K562 (cell line): ENCODE results near the gene GRB10. TPM values are rescaled to one million over a fixed set of nuclear protein-coding genes. Genes with fewer than 3 reads are reported as not detected.

Experiments used
- ATAC-seq: fragments of 200-7000 bp; cut with Tn5 transposase; 3 replicates; pipeline ENCODE4 v1.9.1; 2020; ENCODE audit warnings: moderate library complexity
- BruUV-seq: library from RNA; stranded (reverse); fragments of 400-500 nt; replicated peaks from 2 replicates; lab custom pipeline; 2021; lab: Mats Ljungman, UMichigan
- CTCF ChIA-PET: fragments of 300-600 bp; formaldehyde crosslinking; extraction: SDS; loops from one replicate; lab custom pipeline; 2021; ENCODE audit warnings: low intra/inter-chr PET ratio; lab: Yijun Ruan, JAX
- POLR2A ChIA-PET: fragments of 300-600, 350-650 bp; sonication (Branson Sonifier 250); formaldehyde crosslinking; extraction: SDS; loops from one replicate; lab custom pipeline; 2021; ENCODE audit warnings: antibody characterized with exemption, inconsistent platforms; lab: Yijun Ruan, JAX
- DNase-seq, 4 experiments: peaks; one replicate each; pipeline versions ENCODE4 v3.0.0 to v3.0.0-alpha.2; 2011 to 2018; ENCODE audit warnings: low spot score in 3 of 4, mixed read lengths in 3 of 4; ENCODE audit errors: extremely low read depth in 1 of 4
- FAIRE-seq: peaks from 2 replicates; lab custom pipeline; 2011; peaks lifted over from hg19 to GRCh38; lab: Jason Lieb, UNC
- H2AFZ ChIP-seq: 2 replicates; pipeline ENCODE4 v1.6.0; 2011; ENCODE audit warnings: low read depth, low read length, control low read depth, inconsistent platforms
- H3K27ac ChIP-seq: fragments of 200-600 bp; 3 replicates; pipeline ENCODE4 v1.8.0; 2011; ENCODE audit warnings: low read depth, mild to moderate bottlenecking, control low read depth, inconsistent platforms, low read length, moderate library complexity, mixed read lengths; ENCODE audit errors: extremely low read depth
- H3K27me3 ChIP-seq, 2 experiments: fragments of 300-600 bp in 1 of 2; 2 replicates in 1 of 2; 3 replicates in 1 of 2; pipeline versions ENCODE4 v1.6.0 to v1.8.0; 2011; ENCODE audit warnings: inconsistent platforms in 2 of 2, low read length in 2 of 2, mild to moderate bottlenecking in 1 of 2, mixed read lengths in 1 of 2, moderate library complexity in 1 of 2; ENCODE audit not compliant: control insufficient read depth in 2 of 2, insufficient read depth in 2 of 2
- H3K36me3 ChIP-seq: fragments of 300-600 bp; 3 replicates; pipeline ENCODE4 v1.8.0; 2011; ENCODE audit warnings: mild to moderate bottlenecking, low read length, inconsistent platforms; ENCODE audit not compliant: control insufficient read depth, insufficient read depth
- H3K4me1 ChIP-seq, 2 experiments: fragments of 200-600 bp in 1 of 2; replicated peaks in 1 of 2; 2 replicates in 1 of 2; 3 replicates in 1 of 2; pipeline versions ENCODE4 v1.5.1 to v1.8.0; 2011; ENCODE audit warnings: inconsistent platforms in 2 of 2, low read length in 2 of 2, mild to moderate bottlenecking in 1 of 2, mixed read lengths in 1 of 2, moderate library complexity in 1 of 2; ENCODE audit not compliant: control insufficient read depth in 2 of 2, insufficient read depth in 2 of 2
- H3K4me2 ChIP-seq: 2 replicates; pipeline ENCODE4 v1.6.1; 2011; ENCODE audit warnings: low read length, control low read depth, inconsistent platforms, mixed read lengths; ENCODE audit not compliant: insufficient read depth
- H3K4me3 ChIP-seq: fragments of 200-600 bp; sonication (generic), shearing (Covaris generic); 2 replicates; pipeline ENCODE4 v1.5.1; 2016; ENCODE audit warnings: control low read depth, inconsistent platforms
- H3K79me2 ChIP-seq: fragments of 200-600 bp; 3 replicates; pipeline ENCODE4 v1.8.0; 2011; ENCODE audit warnings: low read length, inconsistent platforms; ENCODE audit not compliant: control insufficient read depth, insufficient read depth
- H3K9ac ChIP-seq, 2 experiments: 2 replicates each; pipeline versions ENCODE4 v1.6.0 to v1.6.1; 2011; ENCODE audit warnings: low read depth in 2 of 2, low read length in 2 of 2, control low read depth in 1 of 2, inconsistent platforms in 1 of 2, mild to moderate bottlenecking in 1 of 2, mixed read lengths in 1 of 2; ENCODE audit not compliant: insufficient read depth in 1 of 2
- H3K9me1 ChIP-seq: one replicate; pipeline ENCODE4 v1.6.0; 2011; ENCODE audit warnings: inconsistent platforms, mild to moderate bottlenecking, low read length, moderate library complexity; ENCODE audit not compliant: control insufficient read depth, insufficient read depth
- H3K9me3 ChIP-seq: replicated peaks from 2 replicates; pipeline ENCODE4 v1.5.1; 2011; ENCODE audit warnings: low read depth, low read length, inconsistent platforms; ENCODE audit not compliant: control insufficient read depth, insufficient read depth
- H4K20me1 ChIP-seq: replicated peaks from 2 replicates; pipeline ENCODE4 v1.6.1; 2011; ENCODE audit warnings: low read length, inconsistent platforms, mixed read lengths; ENCODE audit not compliant: control insufficient read depth, insufficient read depth
- CBX8 ChIP-seq: fragments of 200-600 bp; sonication (generic); IDR thresholded peaks from 2 replicates; pipeline ENCODE4 v1.6.1; 2012; ENCODE audit warnings: borderline replicate concordance, mixed run types, low read depth, mild to moderate bottlenecking, moderate library complexity, mixed read lengths, low read length, control low read depth, inconsistent platforms; ENCODE audit not compliant: poor library complexity, severe bottlenecking; ENCODE audit errors: extremely low read depth
- CHCHD3 ChIP-seq: fragments of 250-450 bp; sonication (Bioruptor Pico); IDR thresholded peaks from 2 replicates; pipeline ENCODE4 v2.1.2; 2022; ENCODE audit warnings: mild to moderate bottlenecking
- CHD1 ChIP-seq: fragments of 200-600 bp; sonication (generic); IDR thresholded peaks from one replicate; pipeline ENCODE4 v1.6.1; 2012; ENCODE audit warnings: mild to moderate bottlenecking, moderate library complexity, low read length, inconsistent platforms
- HNRNPLL ChIP-seq: fragments of 200-400 bp; formaldehyde crosslinking; IDR thresholded peaks from 2 replicates; pipeline ENCODE4 v1.6.1; 2017; ENCODE audit warnings: low read length, low read depth, mild to moderate bottlenecking; ENCODE audit not compliant: poor library complexity, severe bottlenecking
- KLF10 ChIP-seq: fragments of 250-450 bp; sonication (Bioruptor Pico); IDR thresholded peaks from 2 replicates; pipeline ENCODE4 v1.6.1; 2021; ENCODE audit warnings: matching md5 sums
- KLF16 ChIP-seq: IDR thresholded peaks from 2 replicates; pipeline ENCODE4 v1.6.1; 2016; ENCODE audit warnings: antibody characterized with exemption
- MAFF ChIP-seq: IDR thresholded peaks from 2 replicates; pipeline ENCODE4 v1.6.1; 2012; ENCODE audit warnings: low read length, improper control_type of control experiment
- MAZ ChIP-seq, 2 experiments: fragments of 450-650 bp in 1 of 2; sonication (generic) in 1 of 2; formaldehyde crosslinking; IDR thresholded peaks in 1 of 2; conservative IDR thresholded peaks in 1 of 2; 2 replicates each; pipeline versions ENCODE4 v1.4.0 to v1.5.0; 2020; ENCODE audit warnings: mild to moderate bottlenecking in 1 of 2, missing genetic modification reagents in 1 of 2
- MXD1 ChIP-seq: fragments of 250-450 bp; sonication (Bioruptor Pico); IDR thresholded peaks from 2 replicates; pipeline ENCODE4 v1.8.0; 2021; ENCODE audit warnings: borderline replicate concordance, mild to moderate bottlenecking, moderate library complexity; ENCODE audit not compliant: poor library complexity, severe bottlenecking
- NR2C2 ChIP-seq, 2 experiments: fragments of 200-800 bp in 1 of 2; sonication (Bioruptor generic) in 1 of 2; sonication (generic) in 1 of 2; formaldehyde crosslinking in 1 of 2; IDR thresholded peaks; 2 replicates each; pipeline versions ENCODE4 v1.6.1 to v1.8.0; 2016 to 2022; ENCODE audit warnings: mild to moderate bottlenecking in 1 of 2, missing compliant biosample characterization in 1 of 2, missing genetic modification characterization in 1 of 2, missing genetic modification reagents in 1 of 2
- PTBP1 ChIP-seq: fragments of 200-400 bp; formaldehyde crosslinking; IDR thresholded peaks from 2 replicates; pipeline ENCODE4 v1.6.1; 2017; ENCODE audit warnings: low read depth, low read length
- RFX5 ChIP-seq: IDR thresholded peaks from 2 replicates; pipeline ENCODE4 v1.6.1; 2011; ENCODE audit warnings: low read depth, mild to moderate bottlenecking, improper control_type of control experiment, low read length
- SMARCB1 ChIP-seq: IDR thresholded peaks from 2 replicates; pipeline ENCODE4 v1.6.1; 2011; ENCODE audit warnings: improper control_type of control experiment, low read depth; ENCODE audit not compliant: insufficient read length
- SRF ChIP-seq, 2 experiments: fragments of 250-450, 450-650 bp in 1 of 2; sonication (Bioruptor Pico) in 1 of 2; sonication (generic) in 1 of 2; formaldehyde crosslinking; IDR thresholded peaks; 2 replicates each; pipeline versions ENCODE4 v1.5.0 to v1.5.1; 2020 to 2022; ENCODE audit warnings: mild to moderate bottlenecking in 1 of 2, missing genetic modification reagents in 1 of 2
- TCF3 ChIP-seq: sonication (generic); formaldehyde crosslinking; IDR thresholded peaks from 2 replicates; pipeline ENCODE4 v1.4.0; 2020; ENCODE audit warnings: mild to moderate bottlenecking, missing genetic modification reagents
- TEAD1 ChIP-seq, 2 experiments: fragments of 450-650 bp in 1 of 2; sonication (generic) in 1 of 2; formaldehyde crosslinking; IDR thresholded peaks; 2 replicates each; pipeline versions ENCODE4 v1.4.0 to v1.8.0; 2020 to 2022; ENCODE audit warnings: mild to moderate bottlenecking in 2 of 2, missing genetic modification reagents in 1 of 2
- ZNF282 ChIP-seq: sonication (generic); formaldehyde crosslinking; IDR thresholded peaks from 2 replicates; pipeline ENCODE4 v1.8.1; 2023; ENCODE audit warnings: missing genetic modification reagents
- ZNF518B ChIP-seq: fragments of 250-450 bp; sonication (Bioruptor Pico); IDR thresholded peaks from 2 replicates; pipeline ENCODE4 v1.5.0; 2021; ENCODE audit warnings: mild to moderate bottlenecking, moderate library complexity
- WGBS: fragments of 100-300 bp; shearing (Covaris generic); methylation state at CpG from one replicate; pipeline ENCODE4 v1.1.6; 2016; ENCODE audit warnings: low coverage, mixed read lengths; ENCODE audit not compliant: insufficient coverage; ENCODE audit errors: missing lambda C conversion rate; 5-methylcytosine and 5-hydroxymethylcytosine counted together
- in situ Hi-C: fragments of 300-500 bp; cut with MboI; formaldehyde crosslinking; loops from 4 replicates; pipeline ENCODE4 v1.15.0; 2018; ENCODE audit warnings: inconsistent platforms, mixed read lengths
- intact Hi-C: fragments of 100-400 bp; cut with micrococcal nuclease; formaldehyde crosslinking; loops from 2 replicates; pipeline ENCODE4 v1.14.2; 2022
- polyA plus RNA-seq, 8 experiments: library from polyadenylated mRNA; depleted of rRNA in 4 of 8; stranded (reverse) in 5 of 8; unstranded in 3 of 8; fragments of >200 nt; fragmentation: Nextera tagmentation in 2 of 8; fragmentation: Illumina TruSeq in 1 of 8; extraction: Ambion mirVana in 2 of 8; extraction: Trizol in 1 of 8; gene quantifications; 2 replicates each; pipeline versions ENCODE4 v1.2.1 to v1.2.3, GENCODE V29; 2011 to 2014; ENCODE audit warnings: inconsistent platforms in 1 of 8, missing spikeins in 1 of 8
- total RNA-seq, 7 experiments: library from RNA; depleted of rRNA in 6 of 7; stranded (reverse); fragments of >200 nt in 6 of 7; fragmentation: Illumina TruSeq in 2 of 7; extraction: Trizol in 2 of 7; gene quantifications; 2 replicates each; pipeline versions ENCODE4 v1.2.1 to v1.2.3, GENCODE V29; 2011 to 2021; ENCODE audit warnings: low replicate concordance in 1 of 7

Gene GRB10
- total and polyA plus RNA-seq, 9 of the 15 experiments (the other 6 are each of a cell fraction or from before 2014, with no cell fraction given), result 8.9 to 88.5 (median 40.7) TPM

- no TSS peak for BruUV-seq
- in situ Hi-C loops, result no loop called here
- no peak overlapping the region for H3K9ac ChIP-seq
- H3K4me3 ChIP-seq, result no peak overlapping the region
- H3K9me3 ChIP-seq, result no peaks in the 10 kb centered on the region
- peaks cover 3% of the 10 kb centered on the region for H3K9me1 ChIP-seq
- CTCF ChIA-PET, result no interaction called here
- H3K4me1 ChIP-seq, result peaks cover 3 to 16% of the 10 kb centered on the region in 2 experiments; a peak in 4 of 5 replicates
- H3K27me3 ChIP-seq, result no peaks in the 10 kb centered on the region
- ATAC-seq, result peak; percentile 87
- peaks cover 42% of the 10 kb centered on the region for H3K36me3 ChIP-seq
- FAIRE-seq, result peak; percentile 71
- peak in 1 of 4 experiments; percentile 51 for DNase-seq
- POLR2A ChIA-PET, result no interaction called here
- peaks cover 31% of the 10 kb centered on the region for H3K79me2 ChIP-seq
- H2AFZ ChIP-seq, result no peak overlapping the region
- H4K20me1 ChIP-seq, result peaks cover 19% of the 10 kb centered on the region
- H3K27ac ChIP-seq, result no peak overlapping the region
- intact Hi-C loops, result loop anchor here (2.0 to 5.0 kb wide), 2 partner anchors 96 to 445 kb away; no protein-coding TSS in a partner anchor
- 23% methylated on average over 3 of the region's 3 CpGs for WGBS
- H3K4me2 ChIP-seq, result peak overlapping the region; percentile 3; the same call in 1 of the 2 replicates
- no peak for TF ChIP-seq MXD1 (CRISPR knock-in tag)
- no peak for TF ChIP-seq RFX5
- TF ChIP-seq ZNF282, result no peak
- TF ChIP-seq KLF16, result peak; percentile 47; the same call in 1 of the 2 replicates
- no peak for TF ChIP-seq KLF10
- peak; percentile 67 for TF ChIP-seq TCF3 (CRISPR knock-in tag)
- no peak for TF ChIP-seq CHCHD3 (CRISPR knock-in tag)
- TF ChIP-seq TEAD1 (CRISPR knock-in tag; IDR thresholded peaks at IDR 0.05), result no peak
- TF ChIP-seq SRF (CRISPR knock-in tag; IDR thresholded peaks at IDR 0.05), result no peak
- no peak for TF ChIP-seq HNRNPLL
- no peak for TF ChIP-seq PTBP1
- no peak for TF ChIP-seq ZNF518B (CRISPR knock-in tag)
- no peak for TF ChIP-seq MAZ (CRISPR knock-in tag; conservative IDR thresholded peaks at IDR 0.05 in 1 of 2, IDR thresholded peaks at IDR 0.05 in 1 of 2)
- no peak for TF ChIP-seq NR2C2 (CRISPR knock-in tag; IDR thresholded peaks at IDR 0.05)
- no peak for TF ChIP-seq NR2C2 (tag; IDR thresholded peaks at IDR 0.05)
- TF ChIP-seq MAFF, result no peak
- no peak for TF ChIP-seq CBX8
- TF ChIP-seq CHD1, result no peak
- TF ChIP-seq SMARCB1, result no peak
These were observed 85.7 kb downstream of the GRB10 start for GRCh38 chr7:50696810-50697582.
